Epithelial cell of prostate (primary cell): ENCODE results near the gene SVIL.
"Not testable (repeated sequence)": the region's sequence is repeated elsewhere in the genome, so short reads cannot be mapped to it uniquely, and the experiment has no call there.

Experiments used
- DNase-seq: peaks from one replicate; pipeline ENCODE4 v3.0.0-alpha.2; 2011; ENCODE audit warnings: low read depth, low spot score
- H3K27ac ChIP-seq: fragments of 450-650 bp; 2 replicates; pipeline ENCODE4 v1.5.1; 2017; ENCODE audit warnings: mild to moderate bottlenecking

SVIL gene

GRCh38 chr10:29627201-29628132 is 7.3 kb downstream of the SVIL start:
- peak overlapping the region; percentile 14 for H3K27ac ChIP-seq
- DNase-seq = no peak

- not testable (repeated sequence) for DNase-seq, H3K27ac ChIP-seq
Observed at GRCh38 chr10:29624357-29624756, 10.4 kb downstream of the SVIL start.

GRCh38 chr10:29623797-29624196 is 11.0 kb downstream of the SVIL start:
- no peak for DNase-seq
- H3K27ac ChIP-seq = no peak overlapping the region

GRCh38 chr10:29622382-29622922 is 12.3 kb downstream of the SVIL start:
- DNase-seq = no peak
- H3K27ac ChIP-seq = no peak overlapping the region

GRCh38 chr10:29621161-29621560 is 13.6 kb downstream of the SVIL start:
- no peak overlapping the region for H3K27ac ChIP-seq

GRCh38 chr10:29620112-29620690 is 14.6 kb downstream of the SVIL start:
- DNase-seq = no peak
- H3K27ac ChIP-seq = no peak overlapping the region

More at GRCh38 chr10:29621161-29621560, 13.6 kb downstream of the SVIL start:
- no peak for DNase-seq

GRCh38 chr10:29619241-29619669 is 15.5 kb downstream of the SVIL start:
- H3K27ac ChIP-seq = no peak overlapping the region
- DNase-seq = no peak

- DNase-seq = no peak
- H3K27ac ChIP-seq = no peak overlapping the region
Observed at GRCh38 chr10:29618341-29619171, 16.2 kb downstream of the SVIL start.

GRCh38 chr10:29617880-29618340 is 16.9 kb downstream of the SVIL start:
- DNase-seq = no peak

GRCh38 chr10:29616542-29616941 is 18.2 kb downstream of the SVIL start:
- DNase-seq = no peak
- H3K27ac ChIP-seq = no peak overlapping the region

More at GRCh38 chr10:29617880-29618340, 16.9 kb downstream of the SVIL start:
- no peak overlapping the region for H3K27ac ChIP-seq

GRCh38 chr10:29615195-29615594 is 19.6 kb downstream of the SVIL start:
- DNase-seq = no peak
- H3K27ac ChIP-seq = no peak overlapping the region

GRCh38 chr10:29614289-29614688 is 20.5 kb downstream of the SVIL start:
- H3K27ac ChIP-seq, DNase-seq: not testable (repeated sequence)

- no peak for DNase-seq
Observed at GRCh38 chr10:29613791-29614190, 21.0 kb downstream of the SVIL start.

GRCh38 chr10:29613196-29613595 is 21.6 kb downstream of the SVIL start:
- no peak overlapping the region for H3K27ac ChIP-seq
- DNase-seq = no peak

More at GRCh38 chr10:29613791-29614190, 21.0 kb downstream of the SVIL start:
- no peak overlapping the region for H3K27ac ChIP-seq

- no peak for DNase-seq
- no peak overlapping the region for H3K27ac ChIP-seq
Observed at GRCh38 chr10:29612657-29613056, 22.1 kb downstream of the SVIL start.

- no peak for DNase-seq
- no peak overlapping the region for H3K27ac ChIP-seq
Observed at GRCh38 chr10:29611781-29612381, 22.9 kb downstream of the SVIL start.

- no peak overlapping the region for H3K27ac ChIP-seq
- no peak for DNase-seq
Observed at GRCh38 chr10:29610876-29611647, 23.7 kb downstream of the SVIL start.

GRCh38 chr10:29610331-29610730 is 24.4 kb downstream of the SVIL start:
- H3K27ac ChIP-seq, DNase-seq: not testable (repeated sequence)

- no peak for DNase-seq
- H3K27ac ChIP-seq = no peak overlapping the region
Observed at GRCh38 chr10:29609696-29610095, 25.1 kb downstream of the SVIL start.
